GM12878 (cell line): ENCODE data around the gene CKAP5. TPM values are rescaled to one million over a fixed set of nuclear protein-coding genes. Genes with fewer than 3 reads are reported as not detected.

Experiments used
- ATF7 ChIP-seq: fragments of 450-650 bp; IDR thresholded peaks from 2 replicates; pipeline ENCODE4 v1.6.1; 2016; ENCODE audit warnings: low read depth, mild to moderate bottlenecking
- BRCA1 ChIP-seq: IDR thresholded peaks from 2 replicates; pipeline ENCODE4 v1.6.1; 2011; ENCODE audit warnings: low read depth, low read length, improper control_type of control experiment
- CBFB ChIP-seq: IDR thresholded peaks from 2 replicates; pipeline ENCODE4 v1.6.1; 2016; ENCODE audit warnings: antibody characterized with exemption, low read depth
- CHD1 ChIP-seq: IDR thresholded peaks from 2 replicates; pipeline ENCODE4 v1.6.1; 2012; ENCODE audit warnings: low read depth, low read length, improper control_type of control experiment
- FOS ChIP-seq: IDR thresholded peaks from 3 replicates; pipeline ENCODE4 v1.6.1; 2011; ENCODE audit warnings: borderline replicate concordance; ENCODE audit not compliant: insufficient read length; ENCODE audit errors: extremely low read depth
- JUND ChIP-seq: IDR thresholded peaks from 2 replicates; pipeline ENCODE4 v1.6.1; 2012; ENCODE audit warnings: low read depth, mild to moderate bottlenecking, low read length, improper control_type of control experiment, moderate library complexity
- MEF2A ChIP-seq: IDR thresholded peaks from 2 replicates; pipeline ENCODE4 v1.6.1; 2011; ENCODE audit warnings: low read depth, mild to moderate bottlenecking, low read length, moderate library complexity; ENCODE audit not compliant: insufficient read depth
- MXI1 ChIP-seq: fragments of 150-350 bp; IDR thresholded peaks from 2 replicates; pipeline ENCODE4 v1.6.1; 2011; ENCODE audit warnings: low read depth, mild to moderate bottlenecking, inconsistent platforms, low read length, improper control_type of control experiment
- MYC ChIP-seq: IDR thresholded peaks from 2 replicates; pipeline ENCODE4 v1.6.1; 2011; ENCODE audit warnings: mild to moderate bottlenecking, low read length, moderate library complexity, inconsistent platforms; ENCODE audit not compliant: insufficient read depth, insufficient replicate concordance, insufficient read length, severe bottlenecking
- NFXL1 ChIP-seq: fragments of 450-650 bp; IDR thresholded peaks from 2 replicates; pipeline ENCODE4 v1.6.1; 2017; ENCODE audit warnings: antibody characterized with exemption, mild to moderate bottlenecking, borderline replicate concordance
- POLR2AphosphoS2 ChIP-seq: IDR thresholded peaks from 2 replicates; pipeline ENCODE4 v1.6.1; 2011; ENCODE audit warnings: low read depth, mild to moderate bottlenecking, low read length, improper control_type of control experiment, moderate library complexity
- RFX5 ChIP-seq: IDR thresholded peaks from 2 replicates; pipeline ENCODE4 v1.6.1; 2011; ENCODE audit warnings: low read depth, low read length, improper control_type of control experiment
- RUNX3 ChIP-seq: IDR thresholded peaks from 2 replicates; pipeline ENCODE4 v1.6.1; 2012; ENCODE audit warnings: low read length, inconsistent platforms
- SREBF1 ChIP-seq: IDR thresholded peaks from 2 replicates; pipeline ENCODE4 v1.6.1; 2012; ENCODE audit warnings: mild to moderate bottlenecking, low read length
- TCF3 ChIP-seq: IDR thresholded peaks from 2 replicates; pipeline ENCODE4 v1.6.1; 2012; ENCODE audit warnings: low read depth, mild to moderate bottlenecking, low read length, borderline replicate concordance; ENCODE audit not compliant: insufficient read depth
- polyA plus RNA-seq, 11 experiments: library from polyadenylated mRNA; depleted of rRNA in 4 of 11; unstranded in 6 of 11; stranded (reverse) in 5 of 11; fragments of >200 nt; fragmentation: Nextera tagmentation in 4 of 11; fragmentation: Illumina TruSeq in 1 of 11; extraction: Ambion mirVana in 4 of 11; extraction: Trizol in 1 of 11; gene quantifications; 1 replicate in 1 of 11; 2 replicates in 10 of 11; pipeline versions ENCODE4 v1.2.1 to v1.2.3, GENCODE V29; 2011 to 2016; ENCODE audit warnings: inconsistent platforms in 2 of 11, missing spikeins in 2 of 11, low read depth in 1 of 11
- total RNA-seq, 4 experiments: library from RNA; depleted of rRNA in 3 of 4; stranded (reverse); fragments of >200 nt in 3 of 4; fragmentation: Illumina TruSeq in 1 of 4; extraction: Trizol in 1 of 4; gene quantifications; 2 replicates each; pipeline versions ENCODE4 v1.2.1 to v1.2.3, GENCODE V29; 2013 to 2021
- TF ChIP-seq, protein P1 (sequence below): IDR thresholded peaks from 2 replicates; pipeline ENCODE4 v1.6.1; 2012; ENCODE audit warnings: low read depth, low read length, improper control_type of control experiment
- TF ChIP-seq, protein P2 (sequence below): IDR thresholded peaks from 2 replicates; pipeline ENCODE4 v1.6.1; 2012; ENCODE audit warnings: improper control_type of control experiment, low read depth, low read length; ENCODE audit not compliant: insufficient replicate concordance
- TF ChIP-seq, protein P3 (sequence below): IDR thresholded peaks from 2 replicates; pipeline ENCODE4 v1.6.1; 2012; ENCODE audit warnings: low read depth, low read length, improper control_type of control experiment
- TF ChIP-seq, protein P4 (sequence below): IDR thresholded peaks from 2 replicates; pipeline ENCODE4 v1.6.1; 2012; ENCODE audit warnings: mild to moderate bottlenecking, low read depth, low read length

Gene CKAP5
- total and polyA plus RNA-seq, 10 of the 15 experiments (the other 5 are each of a cell fraction or from before 2014, with no cell fraction given): 20.1 to 161 (median 79.8) TPM

DNA sequence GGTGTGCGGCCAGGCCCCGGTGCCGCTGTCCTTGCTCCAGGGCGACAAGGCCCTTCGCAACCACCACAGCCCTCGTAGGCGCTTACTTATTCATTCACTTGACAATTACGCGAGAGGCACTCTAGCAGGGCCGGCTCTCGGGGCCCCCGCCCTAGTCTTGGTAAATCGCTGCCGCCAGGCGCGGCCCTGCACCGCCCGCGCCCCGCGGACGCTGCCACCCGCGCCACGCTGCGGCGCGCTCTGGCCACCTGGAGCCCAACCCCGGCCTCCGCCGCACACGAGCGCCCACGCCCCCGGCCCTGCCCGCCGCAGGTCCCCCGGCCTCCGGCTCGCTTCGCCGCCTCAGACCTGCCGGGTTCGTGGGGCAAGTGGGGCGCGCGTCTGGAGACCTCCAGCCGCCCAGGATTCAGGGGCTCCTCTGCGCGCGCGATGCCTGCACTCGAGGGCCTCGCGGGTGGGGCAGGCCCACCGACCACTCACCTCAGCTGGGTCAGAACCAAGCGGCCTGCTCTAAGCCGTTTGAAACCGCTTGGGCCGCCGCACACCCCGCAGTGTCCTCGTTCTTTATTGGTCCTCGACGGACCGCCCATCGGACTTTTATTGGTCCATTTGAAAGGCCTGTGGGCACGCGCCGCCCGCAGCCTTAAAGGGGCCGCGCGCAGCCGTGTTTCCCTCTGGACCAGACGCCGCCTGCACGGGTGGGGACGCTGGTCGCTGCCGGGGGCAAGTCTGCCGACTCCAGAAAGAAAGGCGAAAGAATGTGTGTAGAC lies at the start of gene CKAP5 (continued):
- TF ChIP-seq, protein P1, sequence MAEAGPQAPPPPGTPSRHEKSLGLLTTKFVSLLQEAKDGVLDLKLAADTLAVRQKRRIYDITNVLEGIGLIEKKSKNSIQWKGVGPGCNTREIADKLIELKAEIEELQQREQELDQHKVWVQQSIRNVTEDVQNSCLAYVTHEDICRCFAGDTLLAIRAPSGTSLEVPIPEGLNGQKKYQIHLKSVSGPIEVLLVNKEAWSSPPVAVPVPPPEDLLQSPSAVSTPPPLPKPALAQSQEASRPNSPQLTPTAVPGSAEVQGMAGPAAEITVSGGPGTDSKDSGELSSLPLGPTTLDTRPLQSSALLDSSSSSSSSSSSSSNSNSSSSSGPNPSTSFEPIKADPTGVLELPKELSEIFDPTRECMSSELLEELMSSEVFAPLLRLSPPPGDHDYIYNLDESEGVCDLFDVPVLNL: peak; percentile 96
- TF ChIP-seq MEF2A (no peak), CBFB (peak; percentile 93), FOS (peak; percentile 83), TCF3 (no peak; the same call in 1 of the 2 replicates), NFXL1 (peak; percentile 54; the same call in 1 of the 2 replicates), RFX5 (no peak), SREBF1 (no peak), RUNX3 (peak; percentile 87), JUND (no peak), MXI1 (peak; percentile 86), CHD1 (no peak), BRCA1 (no peak), MYC (peak; percentile 10), POLR2AphosphoS2 (peak; percentile 52; the same call in 1 of the 2 replicates), ATF7 (no peak)
- TF ChIP-seq, protein P2, sequence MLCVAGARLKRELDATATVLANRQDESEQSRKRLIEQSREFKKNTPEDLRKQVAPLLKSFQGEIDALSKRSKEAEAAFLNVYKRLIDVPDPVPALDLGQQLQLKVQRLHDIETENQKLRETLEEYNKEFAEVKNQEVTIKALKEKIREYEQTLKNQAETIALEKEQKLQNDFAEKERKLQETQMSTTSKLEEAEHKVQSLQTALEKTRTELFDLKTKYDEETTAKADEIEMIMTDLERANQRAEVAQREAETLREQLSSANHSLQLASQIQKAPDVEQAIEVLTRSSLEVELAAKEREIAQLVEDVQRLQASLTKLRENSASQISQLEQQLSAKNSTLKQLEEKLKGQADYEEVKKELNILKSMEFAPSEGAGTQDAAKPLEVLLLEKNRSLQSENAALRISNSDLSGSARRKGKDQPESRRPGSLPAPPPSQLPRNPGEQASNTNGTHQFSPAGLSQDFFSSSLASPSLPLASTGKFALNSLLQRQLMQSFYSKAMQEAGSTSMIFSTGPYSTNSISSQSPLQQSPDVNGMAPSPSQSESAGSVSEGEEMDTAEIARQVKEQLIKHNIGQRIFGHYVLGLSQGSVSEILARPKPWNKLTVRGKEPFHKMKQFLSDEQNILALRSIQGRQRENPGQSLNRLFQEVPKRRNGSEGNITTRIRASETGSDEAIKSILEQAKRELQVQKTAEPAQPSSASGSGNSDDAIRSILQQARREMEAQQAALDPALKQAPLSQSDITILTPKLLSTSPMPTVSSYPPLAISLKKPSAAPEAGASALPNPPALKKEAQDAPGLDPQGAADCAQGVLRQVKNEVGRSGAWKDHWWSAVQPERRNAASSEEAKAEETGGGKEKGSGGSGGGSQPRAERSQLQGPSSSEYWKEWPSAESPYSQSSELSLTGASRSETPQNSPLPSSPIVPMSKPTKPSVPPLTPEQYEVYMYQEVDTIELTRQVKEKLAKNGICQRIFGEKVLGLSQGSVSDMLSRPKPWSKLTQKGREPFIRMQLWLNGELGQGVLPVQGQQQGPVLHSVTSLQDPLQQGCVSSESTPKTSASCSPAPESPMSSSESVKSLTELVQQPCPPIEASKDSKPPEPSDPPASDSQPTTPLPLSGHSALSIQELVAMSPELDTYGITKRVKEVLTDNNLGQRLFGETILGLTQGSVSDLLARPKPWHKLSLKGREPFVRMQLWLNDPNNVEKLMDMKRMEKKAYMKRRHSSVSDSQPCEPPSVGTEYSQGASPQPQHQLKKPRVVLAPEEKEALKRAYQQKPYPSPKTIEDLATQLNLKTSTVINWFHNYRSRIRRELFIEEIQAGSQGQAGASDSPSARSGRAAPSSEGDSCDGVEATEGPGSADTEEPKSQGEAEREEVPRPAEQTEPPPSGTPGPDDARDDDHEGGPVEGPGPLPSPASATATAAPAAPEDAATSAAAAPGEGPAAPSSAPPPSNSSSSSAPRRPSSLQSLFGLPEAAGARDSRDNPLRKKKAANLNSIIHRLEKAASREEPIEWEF: no peak
- TF ChIP-seq, protein P3, sequence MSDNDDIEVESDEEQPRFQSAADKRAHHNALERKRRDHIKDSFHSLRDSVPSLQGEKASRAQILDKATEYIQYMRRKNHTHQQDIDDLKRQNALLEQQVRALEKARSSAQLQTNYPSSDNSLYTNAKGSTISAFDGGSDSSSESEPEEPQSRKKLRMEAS: peak; percentile 85
- TF ChIP-seq, protein P4, sequence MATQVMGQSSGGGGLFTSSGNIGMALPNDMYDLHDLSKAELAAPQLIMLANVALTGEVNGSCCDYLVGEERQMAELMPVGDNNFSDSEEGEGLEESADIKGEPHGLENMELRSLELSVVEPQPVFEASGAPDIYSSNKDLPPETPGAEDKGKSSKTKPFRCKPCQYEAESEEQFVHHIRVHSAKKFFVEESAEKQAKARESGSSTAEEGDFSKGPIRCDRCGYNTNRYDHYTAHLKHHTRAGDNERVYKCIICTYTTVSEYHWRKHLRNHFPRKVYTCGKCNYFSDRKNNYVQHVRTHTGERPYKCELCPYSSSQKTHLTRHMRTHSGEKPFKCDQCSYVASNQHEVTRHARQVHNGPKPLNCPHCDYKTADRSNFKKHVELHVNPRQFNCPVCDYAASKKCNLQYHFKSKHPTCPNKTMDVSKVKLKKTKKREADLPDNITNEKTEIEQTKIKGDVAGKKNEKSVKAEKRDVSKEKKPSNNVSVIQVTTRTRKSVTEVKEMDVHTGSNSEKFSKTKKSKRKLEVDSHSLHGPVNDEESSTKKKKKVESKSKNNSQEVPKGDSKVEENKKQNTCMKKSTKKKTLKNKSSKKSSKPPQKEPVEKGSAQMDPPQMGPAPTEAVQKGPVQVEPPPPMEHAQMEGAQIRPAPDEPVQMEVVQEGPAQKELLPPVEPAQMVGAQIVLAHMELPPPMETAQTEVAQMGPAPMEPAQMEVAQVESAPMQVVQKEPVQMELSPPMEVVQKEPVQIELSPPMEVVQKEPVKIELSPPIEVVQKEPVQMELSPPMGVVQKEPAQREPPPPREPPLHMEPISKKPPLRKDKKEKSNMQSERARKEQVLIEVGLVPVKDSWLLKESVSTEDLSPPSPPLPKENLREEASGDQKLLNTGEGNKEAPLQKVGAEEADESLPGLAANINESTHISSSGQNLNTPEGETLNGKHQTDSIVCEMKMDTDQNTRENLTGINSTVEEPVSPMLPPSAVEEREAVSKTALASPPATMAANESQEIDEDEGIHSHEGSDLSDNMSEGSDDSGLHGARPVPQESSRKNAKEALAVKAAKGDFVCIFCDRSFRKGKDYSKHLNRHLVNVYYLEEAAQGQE: no peak; the same call in 1 of the 2 replicates
